DOHH2 (cell line): ENCODE results near the gene TTF1.

ENCODE experiments used
- EZH2phosphoT487 ChIP-seq: fragments of 200-600 bp; sonication (generic); IDR thresholded peaks from 2 replicates; pipeline ENCODE4 v1.6.1; 2017; ENCODE audit warnings: borderline replicate concordance, mild to moderate bottlenecking, antibody characterized with exemption, low read length, moderate library complexity, mixed read lengths
- TF ChIP-seq, protein P1 (sequence below): fragments of 200-600 bp; sonication (generic); IDR thresholded peaks from one replicate; pipeline ENCODE4 v1.5.1; 2014; ENCODE audit warnings: antibody characterized with exemption, mild to moderate bottlenecking, low read depth, low read length; ENCODE audit not compliant: poor library complexity, severe bottlenecking

DNA sequence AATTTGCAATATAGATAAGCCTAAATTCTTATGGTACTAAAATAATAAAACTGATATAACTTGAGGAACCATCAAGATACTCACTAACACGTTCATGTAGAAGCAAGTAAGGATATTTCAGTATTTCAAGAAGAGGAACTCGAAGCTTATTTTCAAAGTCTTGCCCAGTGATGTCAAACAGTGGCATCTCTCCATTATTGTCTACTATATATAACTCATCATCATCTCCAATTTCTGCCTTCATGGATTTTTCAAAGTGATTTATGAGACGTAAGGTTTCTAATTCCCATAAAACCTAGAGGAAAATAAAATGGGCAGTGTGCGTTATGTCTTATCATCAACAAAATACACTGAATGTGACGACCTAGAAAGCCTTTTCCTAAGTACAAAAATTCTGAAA lies 60.5 kb downstream of the TTF1 start:
- TF ChIP-seq, protein P1, sequence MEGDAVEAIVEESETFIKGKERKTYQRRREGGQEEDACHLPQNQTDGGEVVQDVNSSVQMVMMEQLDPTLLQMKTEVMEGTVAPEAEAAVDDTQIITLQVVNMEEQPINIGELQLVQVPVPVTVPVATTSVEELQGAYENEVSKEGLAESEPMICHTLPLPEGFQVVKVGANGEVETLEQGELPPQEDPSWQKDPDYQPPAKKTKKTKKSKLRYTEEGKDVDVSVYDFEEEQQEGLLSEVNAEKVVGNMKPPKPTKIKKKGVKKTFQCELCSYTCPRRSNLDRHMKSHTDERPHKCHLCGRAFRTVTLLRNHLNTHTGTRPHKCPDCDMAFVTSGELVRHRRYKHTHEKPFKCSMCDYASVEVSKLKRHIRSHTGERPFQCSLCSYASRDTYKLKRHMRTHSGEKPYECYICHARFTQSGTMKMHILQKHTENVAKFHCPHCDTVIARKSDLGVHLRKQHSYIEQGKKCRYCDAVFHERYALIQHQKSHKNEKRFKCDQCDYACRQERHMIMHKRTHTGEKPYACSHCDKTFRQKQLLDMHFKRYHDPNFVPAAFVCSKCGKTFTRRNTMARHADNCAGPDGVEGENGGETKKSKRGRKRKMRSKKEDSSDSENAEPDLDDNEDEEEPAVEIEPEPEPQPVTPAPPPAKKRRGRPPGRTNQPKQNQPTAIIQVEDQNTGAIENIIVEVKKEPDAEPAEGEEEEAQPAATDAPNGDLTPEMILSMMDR: no peak
- no peak for TF ChIP-seq EZH2phosphoT487
